Myocyte (in vitro differentiated cells): Measurements from ENCODE around the gene ATP11B. TPM values are rescaled to one million over a fixed set of nuclear protein-coding genes. Genes with fewer than 3 reads are reported as not detected.
A peak's percentile ranks its signal among the peaks of the same experiment; 100 is the strongest.
"Not testable (repeated sequence)": the region's sequence is repeated elsewhere in the genome, so short reads cannot be mapped to it uniquely, and the experiment has no call there.

Source experiments
- DNase-seq: peaks from one replicate; pipeline ENCODE4 v3.0.0-alpha.2; 2012; ENCODE audit warnings: low read depth
- total RNA-seq: library from RNA; depleted of rRNA; stranded (reverse); fragments of >200 nt; gene quantifications from 2 replicates; pipeline ENCODE4 v1.2.3, GENCODE V29; 2014

ATP11B gene
- total RNA-seq, 1 donor from 2014 or later: 52.8 TPM

DNA sequence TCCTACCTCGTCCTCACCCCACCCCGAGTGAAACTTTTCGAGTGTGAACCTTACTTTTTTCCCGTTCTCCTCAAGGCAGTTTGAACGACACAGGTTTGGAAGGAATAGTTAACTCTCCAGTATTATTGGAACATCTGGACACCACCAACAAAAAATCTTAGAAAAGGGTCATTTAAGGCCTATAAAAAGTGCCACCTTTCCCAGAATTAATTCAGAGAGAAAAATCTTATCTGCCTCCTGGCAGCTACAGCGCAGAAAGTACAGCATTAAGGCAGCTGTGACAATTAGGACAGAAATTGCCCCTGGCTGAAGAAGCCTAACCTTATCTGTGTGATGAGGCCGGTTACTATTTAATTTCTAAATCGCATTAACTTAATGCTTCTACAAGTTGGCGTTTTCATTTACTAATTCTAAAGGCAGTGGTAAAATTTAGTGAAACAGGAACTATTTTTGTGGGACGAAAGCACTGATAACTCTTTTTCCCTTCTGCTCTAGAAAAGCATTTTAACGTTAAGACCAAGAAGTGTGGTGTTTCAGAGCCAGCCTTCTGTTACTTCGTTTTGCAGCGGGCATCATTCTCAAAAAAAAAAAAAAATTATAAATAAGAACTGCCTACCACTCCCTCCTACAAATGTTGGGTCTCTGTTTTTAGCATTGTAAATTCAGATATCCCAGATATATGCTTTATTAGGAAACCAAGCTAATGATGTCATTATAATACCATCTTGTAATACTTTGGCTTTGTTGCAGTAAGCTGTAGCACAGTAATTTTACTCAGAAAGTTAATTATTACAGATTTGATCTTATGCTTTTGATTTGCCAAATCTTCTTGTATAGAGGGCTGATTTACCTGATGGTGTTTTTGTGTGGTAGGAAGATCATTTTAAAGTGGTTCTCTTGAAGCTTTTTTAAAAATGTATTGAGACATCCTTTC, 1.4 kb downstream of the ATP11B start:
- DNase-seq: no peak

DNA sequence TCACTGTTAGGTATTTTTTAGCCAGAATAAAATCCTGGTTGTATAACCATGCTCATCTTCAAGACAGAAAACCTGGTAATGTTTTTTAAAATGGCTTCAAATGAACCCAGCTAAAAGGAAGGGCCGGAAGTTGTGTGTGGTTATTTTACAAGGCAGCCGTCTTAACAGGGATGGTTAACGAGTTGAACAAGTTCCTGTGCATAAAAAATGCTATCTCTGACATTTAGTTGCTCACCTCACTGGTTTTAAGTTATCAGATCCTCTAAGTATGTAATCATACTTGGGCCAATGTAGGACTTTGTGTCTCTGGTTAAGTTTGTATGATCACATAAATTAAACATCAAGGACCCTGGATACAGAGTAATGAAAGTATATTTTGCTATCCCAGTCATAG, 2.1 kb downstream of the ATP11B start:
- no peak for DNase-seq

DNA sequence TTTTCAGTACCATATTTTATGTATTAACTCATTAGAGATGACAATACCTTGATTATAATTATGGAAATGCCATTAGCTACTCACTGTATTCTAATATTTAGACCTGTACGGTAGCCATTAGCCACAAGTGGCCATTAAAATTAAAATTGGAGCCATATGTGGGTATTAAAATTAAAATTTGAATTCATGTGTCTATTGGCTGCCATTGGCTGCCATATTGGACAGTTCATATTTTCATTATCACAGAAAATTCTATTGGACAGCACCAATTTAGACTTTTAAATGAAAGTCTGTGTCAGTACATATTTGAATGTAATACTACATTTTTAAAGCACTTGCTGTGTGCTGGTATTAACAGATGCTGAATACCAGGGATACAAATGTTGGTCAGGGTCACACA, 3.0 kb downstream of the ATP11B start:
- no peak for DNase-seq

DNA sequence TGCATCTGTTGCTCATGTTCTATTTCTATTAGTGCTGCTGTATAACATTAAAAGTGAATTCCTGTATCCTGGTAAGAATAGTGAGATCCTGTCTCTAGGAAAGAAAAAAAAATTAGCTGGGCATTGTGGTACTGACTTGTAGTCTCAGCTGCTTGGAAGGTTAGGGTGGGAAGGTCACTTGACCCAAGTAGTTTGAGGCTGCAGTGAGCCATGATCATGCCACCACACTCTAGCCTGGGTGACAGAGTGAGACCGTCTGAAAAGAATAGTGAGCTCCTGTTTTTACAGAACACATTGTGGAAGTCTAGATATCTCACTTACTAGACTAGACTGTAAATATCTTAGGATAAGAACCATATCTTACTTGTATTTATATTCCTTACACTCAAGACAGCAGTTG, 4.6 kb downstream of the ATP11B start:
- DNase-seq: peak; percentile 49

DNA sequence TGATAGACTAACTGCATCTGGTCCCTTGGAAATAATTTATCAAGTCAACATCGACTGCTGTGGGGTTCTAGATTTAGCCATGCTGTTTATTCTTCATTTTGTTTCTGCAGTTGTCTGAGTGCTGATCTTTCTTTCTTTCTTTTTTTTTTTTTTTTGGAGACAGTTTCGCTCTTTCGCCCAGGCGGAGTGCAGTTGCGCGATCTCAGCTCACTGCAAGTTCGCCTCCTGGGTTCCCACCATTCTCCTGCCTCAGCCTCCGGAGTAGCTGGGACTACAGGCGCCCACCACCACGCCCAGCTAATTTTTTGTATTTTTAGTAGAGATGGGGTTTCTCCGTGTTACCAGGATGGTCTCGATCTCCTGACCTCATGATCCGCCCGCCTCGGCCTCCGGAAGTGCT, 5.8 kb downstream of the ATP11B start:
- not testable (repeated sequence) for DNase-seq

DNA sequence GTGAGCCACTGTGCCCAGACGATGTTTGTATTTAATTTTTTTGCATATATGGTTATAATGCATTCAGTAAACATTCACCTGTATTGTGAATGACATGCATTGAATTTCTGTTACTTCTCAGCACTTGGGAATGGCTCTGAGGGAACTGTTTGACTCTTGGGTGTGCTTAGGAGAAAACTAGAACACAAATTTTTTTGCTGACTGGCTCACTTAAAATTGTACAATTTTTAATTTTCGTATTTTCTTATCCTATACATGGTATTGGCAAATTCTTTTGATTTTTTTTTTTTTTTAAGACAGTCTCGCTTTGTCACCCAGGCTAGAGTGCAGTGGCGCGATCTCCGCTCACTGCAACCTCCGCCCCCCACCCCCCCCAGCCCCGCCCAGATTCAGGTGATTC, 7.2 kb downstream of the ATP11B start:
- no peak for DNase-seq

DNA sequence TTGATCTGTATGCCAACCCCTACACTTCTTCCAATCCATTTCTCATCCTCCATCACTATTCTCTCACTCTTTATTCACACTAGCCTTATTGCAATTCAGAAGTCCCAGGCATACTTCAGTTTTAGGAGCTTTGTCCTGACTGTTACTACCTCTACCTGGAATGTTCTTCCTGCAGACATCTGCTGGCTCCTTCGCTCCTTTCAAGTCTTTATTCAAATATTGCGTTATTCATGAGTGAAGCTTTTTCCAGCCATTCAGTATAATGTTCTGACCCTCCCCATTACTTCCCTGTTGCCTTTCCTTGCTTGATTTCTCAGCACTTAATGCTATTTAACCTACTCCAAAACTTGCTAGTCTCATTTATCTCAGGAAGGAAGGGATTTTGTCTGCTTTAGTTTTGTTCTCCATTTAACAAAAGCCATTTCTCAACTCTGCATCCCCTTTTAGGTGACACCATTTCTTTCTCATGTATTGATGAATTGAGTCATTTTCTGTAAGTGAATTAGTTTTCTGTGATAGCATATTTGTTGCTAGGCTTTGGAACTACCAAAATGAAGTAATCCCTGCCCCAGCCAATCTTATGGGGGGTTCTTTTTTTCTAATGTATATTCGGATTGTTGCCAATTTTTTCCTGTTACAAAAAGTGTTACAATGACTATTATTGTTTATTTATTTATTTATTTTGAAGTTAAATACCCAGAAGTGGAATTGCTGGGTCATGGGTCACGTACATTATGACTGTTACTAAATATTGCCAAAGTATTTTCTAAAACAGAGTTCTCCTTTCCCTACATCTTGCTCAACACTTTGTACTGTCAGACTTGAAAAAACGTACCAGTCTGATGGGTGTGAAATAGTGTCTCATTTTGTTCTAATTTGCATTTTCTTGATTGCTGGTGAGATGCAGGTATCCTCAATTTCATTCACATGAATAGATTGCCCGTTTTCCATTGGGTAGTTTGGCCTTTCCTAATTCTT, 9.4 kb downstream of the ATP11B start:
- no peak for DNase-seq

DNA sequence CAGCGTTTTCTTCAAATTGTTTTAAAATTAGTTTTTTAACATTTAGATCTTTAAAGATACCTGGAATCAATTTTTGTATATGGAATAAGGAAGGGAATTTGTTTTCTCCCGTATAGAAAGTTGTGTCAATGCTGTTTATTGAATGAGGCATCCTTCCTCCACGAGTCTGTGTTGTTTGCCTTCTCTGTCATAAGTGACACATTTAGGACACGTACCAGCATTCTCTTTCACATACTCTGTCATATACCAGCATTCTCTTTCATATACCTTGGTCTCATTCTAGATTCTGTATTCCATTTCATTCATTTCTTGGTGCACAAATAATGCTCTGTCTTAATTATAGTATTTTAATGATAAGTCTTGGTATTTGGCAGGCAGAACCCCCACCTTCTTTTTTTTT, 10.3 kb downstream of the ATP11B start:
- DNase-seq: no peak

DNA sequence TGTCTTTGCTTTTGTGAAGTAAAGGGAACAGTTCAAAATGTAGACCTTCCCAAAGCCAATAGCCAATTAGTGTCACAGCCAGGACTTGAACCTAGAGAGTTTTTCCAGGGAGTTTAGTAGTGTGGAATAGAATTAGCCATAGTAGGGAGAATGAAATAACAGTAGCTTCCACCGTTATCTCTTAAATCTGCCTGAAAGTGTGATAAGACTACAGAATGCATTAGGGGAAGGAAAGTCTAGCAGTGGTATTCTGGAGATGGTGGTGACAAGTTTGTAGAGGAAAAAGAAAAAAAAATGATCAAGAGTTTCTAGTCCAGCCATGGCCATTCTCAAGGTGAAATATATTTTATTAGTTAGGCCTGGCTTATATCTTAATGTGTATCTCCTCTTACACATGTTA, 13.8 kb downstream of the ATP11B start:
- no peak for DNase-seq

DNA sequence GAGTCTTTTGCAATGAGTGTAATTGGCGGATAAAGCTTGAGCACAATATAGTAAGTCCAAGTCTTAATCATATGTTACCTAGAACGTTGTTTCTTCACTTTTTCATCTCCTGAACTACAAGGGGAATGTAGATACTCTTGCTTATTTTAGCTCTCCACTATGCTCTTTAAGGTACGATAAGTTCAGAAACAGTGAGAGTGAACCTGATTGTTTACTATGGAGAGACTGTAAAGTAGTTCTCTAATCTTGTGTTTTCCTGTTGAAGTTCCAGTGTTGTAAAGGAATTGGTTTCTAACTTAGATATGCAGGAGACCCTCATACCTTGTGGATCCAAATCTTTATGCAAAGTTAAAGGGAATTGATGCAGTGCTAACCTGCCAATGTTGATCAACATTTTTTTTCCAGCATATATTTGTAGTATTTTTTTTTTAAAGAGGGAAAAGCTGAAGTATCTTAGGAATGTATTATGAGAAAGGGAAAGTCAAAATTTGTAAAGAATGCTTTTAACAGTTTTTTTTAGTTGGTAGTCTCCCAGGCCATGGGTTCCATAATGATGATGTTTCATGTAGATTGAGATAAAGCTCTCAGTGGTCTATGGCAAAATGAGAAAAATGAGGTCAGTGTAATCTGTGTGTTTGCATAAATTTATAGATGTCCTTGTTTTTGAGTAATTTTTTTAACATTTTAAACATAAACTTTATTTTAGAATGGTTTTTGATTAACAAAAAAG, 14.9 kb downstream of the ATP11B start:
- no peak for DNase-seq

DNA sequence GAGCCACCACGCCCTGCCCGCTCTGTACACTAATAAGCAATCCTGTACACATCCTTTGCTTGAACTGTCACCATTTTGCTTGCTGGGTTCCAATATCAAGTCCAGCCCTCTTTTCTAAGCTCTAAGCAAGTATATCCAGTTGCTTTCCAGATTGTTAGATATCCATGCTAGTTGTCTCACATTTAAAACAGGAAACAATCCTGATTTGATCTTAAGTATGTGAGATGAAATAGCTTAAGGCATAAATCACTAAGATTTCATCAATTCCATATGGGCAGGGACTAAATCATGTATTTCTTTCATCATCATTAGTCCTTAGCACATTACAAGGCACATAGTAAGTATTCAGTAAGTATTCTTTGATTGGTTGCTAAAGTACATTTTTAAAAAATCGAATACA, 16.2 kb downstream of the ATP11B start:
- DNase-seq: no peak

DNA sequence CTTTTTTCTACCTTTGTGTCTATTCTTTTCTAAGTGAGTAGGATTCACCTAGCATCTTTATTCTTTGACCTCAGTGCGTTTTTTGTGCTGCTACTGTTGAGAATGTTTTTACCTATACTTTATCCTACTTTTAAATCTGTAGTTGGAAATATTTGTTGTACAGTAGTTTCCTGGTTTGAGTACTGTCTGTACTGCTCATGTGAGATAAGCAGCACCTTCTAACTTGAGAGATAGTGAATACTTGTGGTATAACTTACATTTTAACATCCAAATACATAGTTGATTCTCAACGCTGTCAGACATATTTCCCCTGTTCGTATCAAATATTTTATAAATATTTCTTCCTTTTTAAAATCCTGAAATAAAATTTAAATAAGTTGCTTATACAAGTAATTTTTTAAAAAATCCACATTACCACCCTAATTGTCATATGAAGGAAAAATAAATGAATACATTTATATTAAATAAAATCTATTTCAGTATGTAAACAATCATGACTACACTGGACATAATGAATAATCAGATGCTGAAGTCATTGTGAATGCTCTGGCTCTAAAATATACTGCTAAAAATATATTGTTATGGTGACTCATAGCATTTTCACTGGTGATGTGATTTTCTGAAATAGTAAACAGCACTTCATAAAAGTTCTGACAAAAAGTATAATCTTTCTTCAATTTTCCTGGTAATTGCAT, 17.4 kb downstream of the ATP11B start:
- peak; percentile 23 for DNase-seq

DNA sequence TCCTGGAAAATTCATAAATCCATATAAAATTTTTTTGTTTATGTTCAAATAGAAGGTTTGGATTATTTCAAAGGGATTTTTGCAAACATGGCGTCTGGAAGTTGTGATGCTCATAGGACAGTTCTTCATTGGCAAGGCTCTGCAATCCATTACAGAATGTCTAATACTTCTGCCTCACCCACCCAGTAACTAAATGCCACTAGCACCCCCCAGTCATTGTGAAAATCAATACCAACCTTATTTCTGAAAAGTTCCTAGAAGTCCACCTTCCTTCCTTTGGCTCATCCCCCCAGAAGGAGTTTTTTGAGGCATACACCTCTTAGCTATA, 17.9 kb downstream of the ATP11B start:
- no peak for DNase-seq

DNA sequence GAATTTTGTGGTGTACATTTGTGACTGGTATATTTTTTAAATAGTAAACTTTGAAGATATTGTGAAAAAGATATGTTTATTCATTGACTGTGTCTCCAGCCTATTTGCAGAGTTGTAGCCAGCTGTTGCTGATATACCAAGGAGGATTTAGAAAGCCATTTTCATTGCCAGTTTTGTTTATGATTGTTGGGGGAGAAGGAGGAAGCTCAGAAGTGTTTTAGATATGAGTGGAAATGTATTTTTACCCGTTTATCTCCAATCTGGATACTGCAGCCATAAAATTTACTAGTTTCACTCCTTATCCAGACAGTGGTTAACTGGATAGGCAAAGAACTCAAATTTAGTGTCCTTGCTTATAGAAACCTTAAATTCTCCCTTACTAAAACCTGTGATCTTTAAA, 18.8 kb downstream of the ATP11B start:
- DNase-seq: no peak

DNA sequence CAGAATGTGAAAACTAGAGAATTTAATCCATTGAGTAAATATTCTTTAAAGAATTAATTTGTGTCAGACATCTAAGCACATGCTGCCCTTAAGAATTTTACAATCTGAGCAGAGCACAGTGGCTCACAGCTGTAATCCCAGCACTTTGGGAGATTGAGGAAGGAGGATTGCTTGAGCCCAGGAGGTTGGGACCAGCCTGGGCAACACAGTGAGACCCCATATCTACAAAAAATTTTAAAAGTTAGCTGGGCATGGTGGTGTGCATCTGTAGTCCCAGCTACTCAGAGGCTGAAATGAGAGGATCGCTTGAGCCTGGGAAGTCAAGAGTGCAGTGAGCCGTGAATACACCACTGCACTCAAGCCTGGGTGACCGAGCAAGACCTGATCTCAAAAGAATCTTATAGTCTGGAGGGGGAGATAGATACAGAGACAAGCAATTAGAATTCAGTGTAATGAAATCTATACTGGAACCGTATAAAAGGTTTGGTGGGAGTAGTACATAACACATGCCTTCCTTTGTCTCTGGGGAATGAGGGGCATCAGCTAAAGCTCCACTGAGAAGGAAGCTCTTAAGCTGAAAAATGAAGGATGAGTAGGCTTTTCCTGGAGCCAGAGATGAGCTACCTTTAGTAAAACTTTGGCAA, 21.2 kb downstream of the ATP11B start:
- DNase-seq: no peak

DNA sequence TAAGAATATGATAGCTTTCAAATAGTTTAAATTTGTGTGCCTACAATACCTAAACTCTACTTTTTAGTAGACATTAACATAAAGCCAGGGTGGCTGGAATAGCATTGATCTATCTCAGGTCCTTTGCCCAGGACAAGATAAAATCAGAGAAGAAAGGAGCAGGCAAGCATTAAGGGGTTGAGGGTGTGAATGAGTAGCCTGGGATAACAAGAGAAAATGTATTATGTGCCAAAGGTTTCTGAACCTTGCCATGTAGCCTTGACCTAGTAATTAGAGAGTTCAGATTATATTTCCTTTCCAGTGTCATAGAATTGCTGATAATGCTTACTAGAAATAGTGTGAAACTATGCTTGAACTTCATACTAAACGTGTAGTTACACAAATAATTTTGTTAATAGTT, 22.9 kb downstream of the ATP11B start:
- DNase-seq: no peak

DNA sequence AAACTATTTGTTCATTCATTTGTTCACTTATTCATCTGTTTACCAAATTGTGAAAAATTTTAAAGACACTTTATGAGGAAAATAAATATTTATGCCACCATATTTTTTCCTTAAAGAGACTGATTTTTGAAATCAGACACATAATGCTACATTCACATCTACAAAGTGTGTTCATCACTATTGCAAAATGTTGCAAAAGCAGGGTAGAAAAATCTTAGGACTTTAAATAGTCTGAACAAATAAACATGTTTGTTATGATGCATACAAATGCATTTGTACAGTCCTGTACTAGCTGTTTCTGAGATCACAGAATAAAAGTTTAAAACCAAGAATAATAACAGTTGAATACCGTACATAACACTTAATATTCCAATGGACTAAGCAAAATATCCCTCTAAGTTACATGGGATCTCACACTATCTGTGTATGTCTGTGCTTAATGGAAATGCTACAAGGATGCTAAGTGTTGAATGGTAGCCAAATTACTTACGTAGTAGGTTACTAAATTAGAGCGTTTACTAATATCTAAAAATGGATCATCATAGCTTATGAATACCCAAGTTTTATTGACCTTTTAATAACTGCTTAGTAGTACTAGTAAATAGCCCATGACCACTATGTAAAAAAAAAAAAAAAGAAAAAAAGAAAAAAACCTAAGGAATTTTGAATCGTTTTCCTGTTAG, 25.1 kb downstream of the ATP11B start:
- no peak for DNase-seq

DNA sequence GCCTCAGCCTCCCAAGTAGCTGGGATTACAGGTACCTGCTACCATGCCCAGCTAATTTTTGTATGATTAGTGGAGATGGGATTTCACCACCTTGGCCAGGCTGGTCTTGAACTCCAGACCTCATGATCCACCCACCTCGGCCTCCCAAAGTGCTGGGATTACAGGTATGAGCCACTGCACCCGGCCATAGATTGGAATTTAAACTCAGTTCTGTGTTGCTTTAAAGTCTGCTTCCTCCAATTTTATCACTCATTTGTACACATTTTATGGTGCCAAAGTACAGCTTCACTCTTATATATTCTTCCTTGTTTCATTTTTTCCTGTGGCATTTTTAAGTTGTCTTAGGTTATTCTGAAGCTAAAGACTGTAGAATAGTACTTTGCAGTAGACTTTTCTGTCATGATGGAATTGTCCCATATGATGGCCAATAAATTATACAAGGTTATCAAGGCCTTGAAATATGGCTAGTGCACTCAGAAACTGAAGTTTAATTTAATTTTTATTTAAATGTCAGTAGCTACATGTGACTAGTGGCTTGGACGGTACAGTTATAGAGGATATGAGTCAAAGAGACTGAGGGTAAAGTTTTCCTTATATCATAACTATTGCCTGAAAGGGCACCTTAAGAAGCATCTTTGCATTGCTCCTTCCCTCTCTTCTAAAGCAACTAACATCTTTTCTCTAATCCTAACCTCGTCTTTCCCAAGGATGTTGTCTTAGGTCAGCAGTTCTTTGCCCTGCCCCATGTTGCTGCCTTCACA, 28.1 kb downstream of the ATP11B start:
- DNase-seq: no peak

DNA sequence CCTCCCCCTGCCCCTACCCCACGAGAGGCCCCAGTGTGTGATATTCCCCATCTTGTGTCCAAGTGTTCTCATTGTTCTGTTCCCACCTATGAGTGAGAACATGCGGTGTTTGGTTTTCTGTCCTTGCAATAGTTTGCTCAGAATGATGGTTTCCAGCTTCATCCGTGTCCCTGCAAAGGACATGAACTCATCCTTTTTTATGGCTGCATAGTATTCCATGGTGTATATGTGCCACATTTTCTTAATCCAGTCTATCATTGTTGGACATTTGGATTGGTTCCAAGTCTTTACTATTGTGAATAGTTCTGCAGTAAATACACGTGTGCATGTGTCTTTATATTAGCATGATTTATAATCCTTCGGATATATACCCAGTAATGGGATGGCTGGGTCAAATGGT, 29.0 kb downstream of the ATP11B start:
- DNase-seq: not testable (repeated sequence)
